H9 (cell line): Measurements from ENCODE around the gene MEPCE. TPM values are rescaled to one million over a fixed set of nuclear protein-coding genes. Genes with fewer than 3 reads are reported as not detected.

Experiments
- DNase-seq: peaks from one replicate; pipeline ENCODE4 v3.0.0-alpha.2; 2017
- H2AFZ ChIP-seq: one replicate; pipeline ENCODE4 v1.6.1; 2013; ENCODE audit warnings: mild to moderate bottlenecking, low read length, control low read depth, moderate library complexity
- H2AK5ac ChIP-seq: 2 replicates; pipeline ENCODE4 v1.6.1; 2013; ENCODE audit warnings: low read length, control low read depth, mixed read lengths; ENCODE audit not compliant: insufficient read length
- H2BK120ac ChIP-seq: one replicate; pipeline ENCODE4 v1.6.1; 2013; ENCODE audit warnings: low read depth, mild to moderate bottlenecking, low read length, control low read depth, inconsistent platforms; ENCODE audit not compliant: poor library complexity, severe bottlenecking
- H2BK12ac ChIP-seq: 2 replicates; pipeline ENCODE4 v1.6.1; 2013; ENCODE audit warnings: low read length, control low read depth, mixed read lengths, low read depth; ENCODE audit not compliant: insufficient read length
- H2BK15ac ChIP-seq: 2 replicates; pipeline ENCODE4 v1.6.1; 2013; ENCODE audit warnings: low read depth, low read length, control low read depth
- H2BK20ac ChIP-seq: one replicate; pipeline ENCODE4 v1.6.1; 2013; ENCODE audit warnings: low read depth, mild to moderate bottlenecking, low read length, control low read depth, inconsistent platforms; ENCODE audit not compliant: poor library complexity, severe bottlenecking
- H2BK5ac ChIP-seq: 2 replicates; pipeline ENCODE4 v1.6.1; 2013; ENCODE audit warnings: low read length, control low read depth, mixed read lengths; ENCODE audit not compliant: insufficient read length
- H3K14ac ChIP-seq: 2 replicates; pipeline ENCODE4 v1.6.1; 2013; ENCODE audit warnings: low read length, control low read depth; ENCODE audit not compliant: insufficient read depth
- H3K18ac ChIP-seq: 2 replicates; pipeline ENCODE4 v1.6.1; 2013; ENCODE audit warnings: low read depth, mild to moderate bottlenecking, mixed read lengths, low read length, control low read depth; ENCODE audit not compliant: insufficient read length
- H3K23ac ChIP-seq: 2 replicates; pipeline ENCODE4 v1.6.1; 2013; ENCODE audit warnings: low read length, control low read depth, mixed read lengths, low read depth; ENCODE audit not compliant: insufficient read length
- H3K23me2 ChIP-seq: 2 replicates; pipeline ENCODE4 v1.6.1; 2013; ENCODE audit warnings: low read depth, mild to moderate bottlenecking, mixed read lengths, low read length, control low read depth; ENCODE audit not compliant: insufficient read length, poor library complexity, severe bottlenecking
- H3K27ac ChIP-seq: 2 replicates; pipeline ENCODE4 v1.5.1; 2013; ENCODE audit warnings: low read length, control low read depth, mixed read lengths, low read depth; ENCODE audit not compliant: insufficient read length
- H3K27me3 ChIP-seq: 2 replicates; pipeline ENCODE4 v1.6.1; 2013; ENCODE audit warnings: low read length, control low read depth, inconsistent platforms; ENCODE audit not compliant: insufficient read depth
- H3K4ac ChIP-seq: 2 replicates; pipeline ENCODE4 v1.6.1; 2013; ENCODE audit warnings: low read depth, mild to moderate bottlenecking, control low read depth, inconsistent platforms, low read length, moderate library complexity
- H3K4me1 ChIP-seq: 2 replicates; pipeline ENCODE4 v1.6.1; 2013; ENCODE audit warnings: low read length, control low read depth, inconsistent platforms; ENCODE audit not compliant: insufficient read depth
- H3K4me2 ChIP-seq: 2 replicates; pipeline ENCODE4 v1.6.1; 2013; ENCODE audit warnings: low read length, control low read depth, mixed read lengths; ENCODE audit not compliant: insufficient read length, insufficient read depth
- H3K56ac ChIP-seq: 2 replicates; pipeline ENCODE4 v1.6.1; 2013; ENCODE audit warnings: low read depth, mild to moderate bottlenecking, mixed read lengths, low read length, control low read depth; ENCODE audit not compliant: insufficient read length
- H3K79me1 ChIP-seq: 2 replicates; pipeline ENCODE4 v1.6.1; 2013; ENCODE audit warnings: low read depth, mild to moderate bottlenecking, moderate library complexity, low read length, control low read depth, inconsistent platforms; ENCODE audit not compliant: insufficient read depth, poor library complexity, severe bottlenecking
- H3K79me2 ChIP-seq: 2 replicates; pipeline ENCODE4 v1.6.1; 2013; ENCODE audit warnings: low read length, control low read depth, inconsistent platforms; ENCODE audit not compliant: insufficient read depth
- H3K9ac ChIP-seq: 2 replicates; pipeline ENCODE4 v1.6.1; 2013; ENCODE audit warnings: low read length, control low read depth, mixed read lengths; ENCODE audit not compliant: insufficient read length; ENCODE audit errors: extremely low read depth
- H3K9me3 ChIP-seq: one replicate; pipeline ENCODE4 v1.6.1; 2013; ENCODE audit warnings: low read depth, low read length, inconsistent platforms; ENCODE audit not compliant: control insufficient read depth
- H3T11ph ChIP-seq: one replicate; pipeline ENCODE4 v1.6.1; 2013; ENCODE audit warnings: mild to moderate bottlenecking, low read length, control low read depth, inconsistent platforms
- H4K20me1 ChIP-seq: one replicate; pipeline ENCODE4 v1.6.1; 2013; ENCODE audit not compliant: control insufficient read depth, insufficient read length, insufficient read depth
- H4K5ac ChIP-seq: 2 replicates; pipeline ENCODE4 v1.6.1; 2013; ENCODE audit warnings: low read depth, mild to moderate bottlenecking, mixed read lengths, low read length, control low read depth; ENCODE audit not compliant: insufficient read length
- H4K8ac ChIP-seq: replicated peaks from 2 replicates; pipeline ENCODE4 v1.6.1; 2013; ENCODE audit warnings: low read length, control low read depth, mixed read lengths, low read depth; ENCODE audit not compliant: insufficient read length
- H4K91ac ChIP-seq: 2 replicates; pipeline ENCODE4 v1.6.1; 2013; ENCODE audit warnings: low read depth, mild to moderate bottlenecking, moderate library complexity, mixed read lengths, low read length, control low read depth; ENCODE audit not compliant: insufficient read length
- H3K27ac Mint-ChIP-seq, 3 experiments: 2 replicates in 2 of 3; 3 replicates in 1 of 3; pipeline ENCODE4 v1.8.0; 2020 to 2021; ENCODE audit warnings: mixed read lengths in 3 of 3, mild to moderate bottlenecking in 1 of 3, moderate library complexity in 1 of 3
- H3K27me3 Mint-ChIP-seq: 2 replicates; pipeline ENCODE4 v1.8.0; 2021; ENCODE audit warnings: low read depth, mild to moderate bottlenecking, moderate library complexity, mixed read lengths
- H3K36me3 Mint-ChIP-seq, 3 experiments: 2 replicates in 2 of 3; 3 replicates in 1 of 3; pipeline ENCODE4 v1.8.0; 2020 to 2021; ENCODE audit warnings: low read depth in 3 of 3, mixed read lengths in 3 of 3; ENCODE audit not compliant: insufficient read depth in 1 of 3
- H3K4me1 Mint-ChIP-seq, 2 experiments: 2 replicates each; pipeline ENCODE4 v1.8.0; 2020; ENCODE audit warnings: mixed read lengths in 2 of 2
- H3K4me3 Mint-ChIP-seq, 2 experiments: 2 replicates in 1 of 2; 3 replicates in 1 of 2; pipeline ENCODE4 v1.8.0; 2020 to 2021; ENCODE audit warnings: mild to moderate bottlenecking in 2 of 2, mixed read lengths in 2 of 2, moderate library complexity in 1 of 2
- H3K9me3 Mint-ChIP-seq, 2 experiments: 2 replicates in 1 of 2; 3 replicates in 1 of 2; pipeline ENCODE4 v1.8.0; 2020; ENCODE audit warnings: mild to moderate bottlenecking in 2 of 2, mixed read lengths in 2 of 2, moderate library complexity in 1 of 2
- CTCF ChIP-seq: fragments of 200-600 bp; sonication (generic); conservative IDR thresholded peaks from 3 replicates; pipeline ENCODE4 v1.8.0; 2021; ENCODE audit warnings: antibody characterized with exemption, mild to moderate bottlenecking
- WGBS: extraction: QIAGEN DNeasy Blood & Tissue Kit; methylation state at CpG from one replicate; pipeline ENCODE4 v1.1.7; 2013; ENCODE audit warnings: missing lambda C conversion rate, low lambda C conversion rate, mixed read lengths; ENCODE audit not compliant: insufficient read length; ENCODE audit errors: extremely low coverage; 5-methylcytosine and 5-hydroxymethylcytosine counted together
- total RNA-seq: library from RNA; stranded (reverse); gene quantifications from 2 replicates; pipeline ENCODE4 v1.2.1, GENCODE V29; 2021

Gene MEPCE
- total RNA-seq, 1 experiment from 2014 or later: 68.0 TPM

GRCh38 chr7:100482728-100483089 is 53.1 kb downstream of the MEPCE start:
- Histone ChIP-seq H3K9ac (no peak overlapping the region), H3K4ac (no peak overlapping the region), H2BK5ac (no peak overlapping the region), H4K8ac (no peak overlapping the region), H3K18ac (no peak overlapping the region), H2BK15ac (no peak overlapping the region), H3K79me2 (no peaks in the 10 kb centered on the region), H3T11ph (no peak overlapping the region), H3K27ac (no peak overlapping the region), H2AFZ (no peak overlapping the region), H3K79me1 (no peaks in the 10 kb centered on the region), H3K4me2 (peak overlapping the region; percentile 27), H2BK20ac (no peak overlapping the region), H3K23me2 (peaks cover 13% of the 10 kb centered on the region), H4K20me1 (no peaks in the 10 kb centered on the region), H3K4me1 (no peaks in the 10 kb centered on the region; the same call in 1 of the 2 replicates), H2AK5ac (no peak overlapping the region), H3K9me3 (no peaks in the 10 kb centered on the region), H4K5ac (no peak overlapping the region), H3K14ac (no peak overlapping the region), H3K23ac (no peak overlapping the region), H4K91ac (no peak overlapping the region), H3K27me3 (no peaks in the 10 kb centered on the region), H3K56ac (no peak overlapping the region), H2BK12ac (no peak overlapping the region), H2BK120ac (no peak overlapping the region)
- Mint-ChIP-seq H3K9me3 (peaks cover 0 to 2% of the 10 kb centered on the region in 2 experiments; a peak in 2 of 5 replicates), H3K36me3 (0 out of 7 replicates have a peak, but pooled peaks cover 0 to 4% (median 0%) of the 10 kb centered on the region in 3 experiments), H3K4me3 (peak overlapping the region; percentile 70 to 86), H3K27ac (peak overlapping the region in 2 of 3 experiments; percentile 70 to 77; a peak in 2 of 7 replicates), H3K27me3 (no peaks in the 10 kb centered on the region), H3K4me1 (peaks cover 24 to 41% of the 10 kb centered on the region in 2 experiments)
- WGBS: no CpG with 5 or more reads among the region's 14 CpGs
- TF ChIP-seq CTCF: no peak
- no peak for DNase-seq
